Measurements from ENCODE around the gene ZNF133. TPM values are rescaled to one million over a fixed set of nuclear protein-coding genes. Genes with fewer than 3 reads are reported as not detected.

Gene ZNF133
- total and polyA plus RNA-seq, 2 of the 13 experiments (the other 11 are each of a cell fraction or from before 2014, with no cell fraction given), result 23.5 to 26.7 TPM

GRCh38 chr20:18288749-18289267 is 481 bp downstream of the ZNF133 start (continued):
- TF ChIP-seq, protein P1, sequence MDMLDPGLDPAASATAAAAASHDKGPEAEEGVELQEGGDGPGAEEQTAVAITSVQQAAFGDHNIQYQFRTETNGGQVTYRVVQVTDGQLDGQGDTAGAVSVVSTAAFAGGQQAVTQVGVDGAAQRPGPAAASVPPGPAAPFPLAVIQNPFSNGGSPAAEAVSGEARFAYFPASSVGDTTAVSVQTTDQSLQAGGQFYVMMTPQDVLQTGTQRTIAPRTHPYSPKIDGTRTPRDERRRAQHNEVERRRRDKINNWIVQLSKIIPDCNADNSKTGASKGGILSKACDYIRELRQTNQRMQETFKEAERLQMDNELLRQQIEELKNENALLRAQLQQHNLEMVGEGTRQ (IDR thresholded peaks at IDR 0.05; ENCODE audit: low read depth, low read length), result no peak
- TF ChIP-seq, protein P1 (CRISPR knock-in tag; IDR thresholded peaks at IDR 0.05; ENCODE audit: borderline replicate concordance), result no peak
- TF ChIP-seq ZNF44 (CRISPR knock-in tag; IDR thresholded peaks at IDR 0.05), result no peak; the same call in 1 of the 2 replicates
- no peak for TF ChIP-seq HCFC1 (IDR thresholded peaks at IDR 0.05; ENCODE audit: low read depth, low read length)
- TF ChIP-seq PAWR (CRISPR knock-in tag; IDR thresholded peaks at IDR 0.05; ENCODE audit: borderline replicate concordance), result no peak
- TF ChIP-seq HNF1B (CRISPR knock-in tag; IDR thresholded peaks at IDR 0.05), result no peak
- TF ChIP-seq RXRA (CRISPR knock-in tag; IDR thresholded peaks at IDR 0.05), result no peak
- TF ChIP-seq MBNL3 (CRISPR knock-in tag; conservative IDR thresholded peaks at IDR 0.05), result no peak
- no peak for TF ChIP-seq ZNF792 (CRISPR knock-in tag; IDR thresholded peaks at IDR 0.05)
- TF ChIP-seq DPF2 (CRISPR knock-in tag; IDR thresholded peaks at IDR 0.05; ENCODE audit: borderline replicate concordance, low read depth), result no peak
- no peak for TF ChIP-seq ZNF33A (CRISPR knock-in tag; IDR thresholded peaks at IDR 0.05; ENCODE audit: borderline replicate concordance)
- TF ChIP-seq MEF2D (CRISPR knock-in tag; IDR thresholded peaks at IDR 0.05), result peak; percentile 13; the same call in 1 of the 2 replicates
- no peak for TF ChIP-seq MZF1 (CRISPR knock-in tag; IDR thresholded peaks at IDR 0.05; ENCODE audit: borderline replicate concordance)
- TF ChIP-seq EED (CRISPR knock-in tag; IDR thresholded peaks at IDR 0.05), result no peak; the same call in 1 of the 2 replicates
- no peak; the same call in 1 of the 2 replicates for TF ChIP-seq ARID5B (CRISPR knock-in tag; IDR thresholded peaks at IDR 0.05)
- no peak for TF ChIP-seq FOXP1 (IDR thresholded peaks at IDR 0.05)
- no peak for TF ChIP-seq FOXP1 (CRISPR knock-in tag; IDR thresholded peaks at IDR 0.05)
- no peak for TF ChIP-seq GLMP (CRISPR knock-in tag; IDR thresholded peaks at IDR 0.05; ENCODE audit: borderline replicate concordance)
- no peak for TF ChIP-seq SSRP1 (CRISPR knock-in tag; IDR thresholded peaks at IDR 0.05)
- TF ChIP-seq ZNF615 (CRISPR knock-in tag; IDR thresholded peaks at IDR 0.05; ENCODE audit: borderline replicate concordance), result 0 out of 2 replicates have a peak, but pooled peaks have one; percentile 0
- TF ChIP-seq TEF (CRISPR knock-in tag; IDR thresholded peaks at IDR 0.05), result no peak
- TF ChIP-seq MYC (CRISPR knock-in tag; IDR thresholded peaks at IDR 0.05; ENCODE audit: borderline replicate concordance), result peak; percentile 1; the same call in 1 of the 2 replicates
